Measurements from ENCODE around the gene TOPBP1.
"Not testable (repeated sequence)": the region's sequence is repeated elsewhere in the genome, so short reads cannot be mapped to it uniquely, and the experiment has no call there.

The TOPBP1 gene

DNA sequence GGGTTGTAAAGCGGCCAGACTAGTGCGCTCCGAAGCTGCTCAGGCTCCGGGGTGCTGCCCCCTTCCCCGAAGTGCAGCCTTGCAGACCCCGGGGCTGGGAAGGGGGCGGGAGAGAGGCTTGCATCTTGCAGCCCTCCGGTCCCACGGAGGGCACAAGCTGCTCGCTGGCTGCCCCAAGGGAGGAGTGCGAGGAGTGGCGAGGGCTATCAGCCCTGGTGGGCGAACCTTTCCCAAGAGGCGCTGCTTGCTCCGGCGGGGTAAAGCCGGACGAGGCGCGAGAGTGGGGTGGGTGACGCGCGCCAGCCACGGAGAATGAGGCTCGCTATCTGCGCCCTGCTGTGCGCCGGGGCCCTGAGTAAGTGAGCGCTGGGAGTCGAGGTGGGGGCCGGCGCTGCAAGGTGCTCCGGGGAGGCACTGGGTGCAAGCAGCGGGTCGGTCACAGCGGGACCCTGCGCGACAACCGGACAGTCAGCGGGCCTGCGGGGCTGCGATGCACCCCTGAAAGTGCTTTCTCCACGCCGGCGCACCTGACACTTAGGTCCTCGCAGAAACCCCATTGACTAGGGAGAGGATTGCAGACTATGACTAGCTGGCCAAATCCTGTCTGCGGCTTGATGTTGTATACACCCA is 12.7 kb upstream of the TOPBP1 start:
- no peak for DNase-seq (ENCODE audit: low read depth in 2 of 2)

- no peak for DNase-seq (ENCODE audit: low read depth in 2 of 2)
These were observed 12.0 kb upstream of the TOPBP1 start for GRCh38 chr3:133673746-133674145.

- DNase-seq (ENCODE audit: low read depth in 2 of 2) = no peak
These were observed 10.7 kb upstream of the TOPBP1 start for GRCh38 chr3:133672461-133672860.

DNA sequence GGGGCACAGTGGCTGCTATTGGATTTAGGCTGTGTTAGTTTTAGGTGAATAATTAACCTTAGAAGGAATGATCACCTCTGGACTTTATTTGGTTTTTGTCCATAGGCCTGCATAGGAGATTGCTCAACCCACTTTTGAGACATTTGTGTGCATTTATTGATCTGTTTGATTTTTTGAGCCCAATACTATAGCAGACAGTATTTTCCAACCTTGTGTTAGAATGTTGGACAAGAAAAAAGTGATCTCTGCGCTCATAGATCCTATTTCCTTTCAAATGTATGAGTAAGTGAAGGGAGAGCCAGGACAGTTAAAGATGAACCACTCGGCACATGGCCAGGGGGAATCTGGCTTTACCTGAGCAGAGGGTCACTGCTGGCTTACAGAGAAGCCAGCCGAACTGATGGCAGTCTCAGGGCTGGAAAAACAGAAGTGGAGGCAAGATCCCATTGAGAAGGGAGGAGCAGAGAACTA is 8.8 kb upstream of the TOPBP1 start:
- no peak for DNase-seq (ENCODE audit: low read depth in 2 of 2)

DNA sequence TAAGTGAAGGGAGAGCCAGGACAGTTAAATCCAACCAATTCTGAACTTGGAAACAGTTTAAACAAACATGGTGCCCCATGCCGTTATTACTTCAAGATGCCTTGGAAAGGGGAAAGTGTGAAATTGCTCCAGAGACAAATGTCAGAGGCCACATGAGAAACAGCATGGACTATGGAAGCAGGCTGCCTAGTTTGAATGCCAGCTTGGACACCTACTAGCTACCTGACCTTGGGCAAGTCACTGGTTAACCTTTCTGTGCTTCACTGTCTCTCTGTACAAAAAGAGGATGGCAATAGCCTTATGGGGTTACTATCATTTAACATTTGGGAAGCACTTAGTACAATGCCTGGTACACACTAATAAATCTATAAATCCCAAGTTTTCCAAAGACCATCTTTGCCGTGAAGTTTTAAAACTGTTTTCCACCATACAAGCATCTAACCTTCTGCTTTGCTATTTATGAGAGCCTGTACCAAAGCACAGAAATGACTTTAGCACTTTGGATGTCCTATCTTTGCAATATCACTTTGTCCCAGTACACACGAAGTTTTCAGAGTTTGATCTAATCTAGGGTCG is 8.3 kb upstream of the TOPBP1 start:
- DNase-seq (ENCODE audit: low read depth in 2 of 2) = no peak

- no peak for DNase-seq (ENCODE audit: low read depth in 2 of 2)
These were observed 5.4 kb upstream of the TOPBP1 start for GRCh38 chr3:133667118-133667517.

GRCh38 chr3:133665188-133665587 is 3.4 kb upstream of the TOPBP1 start:
- DNase-seq (ENCODE audit: low read depth in 2 of 2) = not testable (repeated sequence)

GRCh38 chr3:133663569-133664313 is 2.0 kb upstream of the TOPBP1 start:
- DNase-seq (ENCODE audit: low read depth in 2 of 2) = no peak

GRCh38 chr3:133662278-133662651 is 524 bp upstream of the TOPBP1 start:
- no peak for DNase-seq (ENCODE audit: low read depth in 2 of 2)

GRCh38 chr3:133659806-133660205 is 1.9 kb downstream of the TOPBP1 start:
- DNase-seq (ENCODE audit: low read depth in 2 of 2) = no peak

- DNase-seq (ENCODE audit: low read depth in 2 of 2) = no peak
These were observed 5.8 kb downstream of the TOPBP1 start for GRCh38 chr3:133655731-133656515.

GRCh38 chr3:133649486-133650068 is 12.2 kb downstream of the TOPBP1 start:
- no peak for DNase-seq (ENCODE audit: low read depth in 2 of 2)

GRCh38 chr3:133644768-133645167 is 17.0 kb downstream of the TOPBP1 start:
- DNase-seq (ENCODE audit: low read depth in 2 of 2) = no peak

DNA sequence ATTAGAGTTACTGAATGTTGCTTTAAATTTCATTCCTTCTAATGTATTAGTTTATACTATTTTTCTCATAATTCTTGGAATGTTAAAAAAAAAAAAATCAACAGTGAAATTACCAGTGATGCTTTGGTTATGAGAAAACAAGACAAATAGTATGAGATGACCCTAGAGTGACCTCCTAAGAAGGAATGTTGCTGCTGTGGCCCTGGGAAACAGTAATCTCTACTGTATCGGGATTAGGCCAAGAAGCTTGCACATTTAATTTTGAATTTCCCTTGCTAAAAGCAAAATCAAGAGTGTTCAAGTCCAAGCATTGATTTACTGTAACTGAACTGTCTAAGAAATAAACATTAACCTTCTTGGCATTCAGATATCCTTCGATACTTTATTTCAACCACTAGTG is 18.1 kb downstream of the TOPBP1 start:
- no peak for DNase-seq (ENCODE audit: low read depth in 2 of 2)

GRCh38 chr3:133641254-133641653 is 20.5 kb downstream of the TOPBP1 start:
- DNase-seq (ENCODE audit: low read depth in 2 of 2) = no peak

GRCh38 chr3:133633439-133633838 is 28.3 kb downstream of the TOPBP1 start:
- no peak for DNase-seq (ENCODE audit: low read depth in 2 of 2)

GRCh38 chr3:133629146-133629545 is 32.6 kb downstream of the TOPBP1 start:
- no peak for DNase-seq (ENCODE audit: low read depth in 2 of 2)

DNA sequence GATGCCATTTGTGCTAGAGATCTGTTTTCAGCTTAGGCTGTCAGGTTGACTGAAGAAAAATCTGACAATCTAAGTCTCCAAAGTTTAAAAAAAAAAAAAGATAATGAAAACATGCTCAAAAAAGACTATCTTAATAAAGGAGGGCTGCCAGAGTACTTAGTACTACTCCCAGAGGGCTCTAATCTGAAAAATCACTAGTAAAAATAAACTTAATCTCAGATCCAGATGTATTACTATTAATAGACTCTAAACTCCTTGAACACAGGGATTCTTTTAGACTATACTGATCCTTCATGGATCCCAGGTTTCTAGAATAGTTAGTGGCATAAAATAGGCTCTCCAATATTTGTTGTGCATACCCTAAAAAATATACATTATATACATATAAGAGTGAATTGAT is 34.0 kb downstream of the TOPBP1 start:
- DNase-seq (ENCODE audit: low read depth in 2 of 2) = no peak

DNA sequence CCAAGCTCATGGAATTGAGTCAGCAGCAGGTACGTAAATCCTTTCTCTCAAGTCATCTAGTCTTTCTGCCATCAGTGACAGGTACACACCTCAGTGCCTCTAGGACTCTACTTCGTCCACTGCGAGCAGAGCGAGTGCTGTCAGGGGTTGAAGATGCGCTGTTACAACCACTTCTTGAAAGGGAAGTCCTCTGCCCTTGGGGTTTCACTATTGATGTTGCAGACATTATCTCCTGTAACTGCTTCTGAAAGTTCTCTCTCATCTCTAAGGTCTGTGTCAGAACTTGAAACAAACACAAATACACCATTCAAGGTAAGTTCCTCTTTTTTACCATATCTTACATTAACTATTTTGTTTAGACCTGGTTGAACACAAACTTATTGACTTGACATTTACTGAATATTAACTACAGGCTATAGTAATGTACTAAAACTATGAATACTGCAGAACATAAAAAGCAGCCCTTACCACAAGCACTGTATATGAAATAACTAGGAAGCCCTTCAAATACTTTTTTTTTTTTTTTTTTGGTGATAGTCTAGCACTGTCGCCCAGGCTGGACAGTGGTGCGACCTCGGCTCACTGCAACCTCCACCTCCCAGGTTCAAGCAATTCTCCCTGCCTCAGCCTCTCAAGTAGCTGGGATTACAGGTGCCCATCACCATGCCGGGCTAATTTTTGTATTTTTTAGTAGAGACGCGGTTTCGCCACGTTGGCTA is 41.5 kb downstream of the TOPBP1 start:
- DNase-seq (ENCODE audit: low read depth in 2 of 2) = no peak

DNA sequence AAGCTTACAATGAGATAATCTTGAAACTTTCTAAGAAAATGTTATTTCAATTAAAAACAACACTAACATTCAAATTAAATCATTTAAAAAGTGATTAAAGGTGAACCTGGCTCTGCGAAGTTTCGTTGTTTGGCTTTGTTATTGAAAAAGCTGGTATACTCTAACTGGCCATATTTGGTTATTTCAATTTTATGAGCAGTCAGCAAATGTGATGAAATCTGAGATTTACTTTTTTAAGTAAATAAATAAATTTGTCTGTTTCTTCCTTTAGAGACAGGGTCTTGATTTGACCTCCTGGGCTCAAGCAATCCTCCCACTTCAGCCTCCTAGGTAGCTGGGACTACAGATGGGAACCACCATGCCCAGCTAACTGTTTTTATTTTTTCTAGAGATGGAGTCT is 50.2 kb downstream of the TOPBP1 start:
- no peak for DNase-seq (ENCODE audit: low read depth in 2 of 2)

DNA sequence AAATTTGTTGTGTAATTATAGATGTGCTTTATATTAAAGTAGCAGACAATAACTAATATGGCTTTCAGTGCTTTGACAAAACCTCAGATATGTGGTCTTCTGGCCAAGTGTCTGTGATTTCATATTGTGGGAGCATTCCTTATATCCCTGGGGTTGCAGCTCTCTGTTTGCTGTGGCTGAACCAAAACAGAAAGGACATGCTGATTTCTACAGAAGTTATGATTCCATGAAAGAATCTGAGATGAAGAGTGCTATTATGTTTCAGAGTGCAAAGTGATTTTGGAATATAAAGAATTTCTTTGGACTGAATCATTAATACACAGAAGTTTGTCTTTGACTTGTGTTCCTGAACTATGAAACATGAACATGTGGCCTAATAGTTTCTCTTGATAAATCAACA is 51.7 kb downstream of the TOPBP1 start:
- no peak for DNase-seq (ENCODE audit: low read depth in 2 of 2)

All from stimulated activated CD8-positive, alpha-beta memory T cell treated with anti-CD3 and anti-CD28 coated beads, Interleukin-2, amount 100 ng/mL, for 48 hours (primary cell).